Psoas muscle (tissue), 8 donors: ENCODE measurements around the gene CEP72. TPM values are rescaled to one million over a fixed set of nuclear protein-coding genes. Genes with fewer than 3 reads are reported as not detected.

Experiments used
- ATAC-seq, 4 donors: fragments of 200-7000 bp; cut with Tn5 transposase; one replicate each; pipeline ENCODE4 v1.9.1; 2020; ENCODE audit warnings: moderate library complexity in 3 of 4, mild to moderate bottlenecking in 2 of 4
- DNase-seq, 2 donors: peaks; one replicate each; pipeline ENCODE4 v3.0.0-alpha.2; 2020
- H3K27ac ChIP-seq: fragments of 200-600 bp; one replicate; pipeline ENCODE4 v1.8.0; 2022
- H3K27me3 ChIP-seq, 3 donors: fragments of 200-600 bp in 1 of 3; one replicate each; pipeline versions ENCODE4 v1.6.1 to v1.8.0; 2013 to 2022; ENCODE audit warnings: low read length in 2 of 3, mild to moderate bottlenecking in 2 of 3, moderate library complexity in 1 of 3; ENCODE audit not compliant: insufficient read depth in 3 of 3
- H3K36me3 ChIP-seq, 2 donors: fragments of 200-600 bp in 1 of 2; one replicate each; pipeline versions ENCODE4 v1.6.1 to v1.8.0; 2013 to 2022; ENCODE audit warnings: low read depth in 1 of 2, mild to moderate bottlenecking in 1 of 2, moderate library complexity in 1 of 2; ENCODE audit not compliant: insufficient read depth in 1 of 2
- H3K4me1 ChIP-seq: fragments of 200-600 bp; one replicate; pipeline ENCODE4 v1.8.0; 2022
- H3K4me3 ChIP-seq: fragments of 200-600 bp; one replicate; pipeline ENCODE4 v1.8.0; 2022; ENCODE audit warnings: mild to moderate bottlenecking
- H3K9me3 ChIP-seq: fragments of 200-600 bp; one replicate; pipeline ENCODE4 v1.8.0; 2022
- CTCF ChIP-seq: fragments of 200-600 bp; IDR thresholded peaks from one replicate; pipeline ENCODE4 v1.8.0; 2022; ENCODE audit warnings: antibody characterized with exemption
- WGBS, 3 donors: extraction: QIAGEN DNeasy Blood & Tissue Kit; methylation state at CpG; one replicate each; pipeline versions ENCODE4 v1.1.6 to v1.1.7; 2013; 5-methylcytosine and 5-hydroxymethylcytosine counted together
- intact Hi-C, 2 donors: fragments of 100-400 bp; cut with DNase I; formaldehyde crosslinking; loops; one replicate each; pipeline versions ENCODE4 v1.11.0 to v1.14.2; 2022
- polyA plus RNA-seq, 3 donors: library from polyadenylated mRNA; stranded (reverse); fragments of 200-250 nt; gene quantifications; one replicate each; pipeline ENCODE4 v1.2.3, GENCODE V29; 2013
- total RNA-seq, 4 donors: library from RNA; stranded (reverse); fragmentation: NEBNext Ultra II Directional in 2 of 4; extraction: Animal tissue kit (Norgen Biotek cat#: 25700) in 2 of 4; gene quantifications; one replicate each; pipeline versions ENCODE4 v1.2.1 to v1.2.4, GENCODE V29; 2021 to 2023
- donor health status: healthy with polysubstance abuse.
- donor health status: DM: no; HTN: no; CAD: no; lungs with moderate emphysema.
- donor health status: Bipolar disorder and iron deficiency.
- donor health status: healthy.
- donor health status: DM: yes; HTN: yes; CAD: no.
- donor health status: DM: no; HTN: no; CAD: no.
- donor health status: DM: no; HTN: no; CAD: no.
- donor health status: DM: yes; HTN: yes; CAD: no.

The CEP72 gene
- total and polyA plus RNA-seq, 7 donors = 0.43 to 2.4 (median 0.71) TPM

- H3K9me3 ChIP-seq = no peaks in the 10 kb centered on the region
- no peak for ATAC-seq
- 73 to 84% (median 78%) methylated on average over 6 of the region's 6 CpGs for WGBS, 3 donors
- peaks cover 0 to 19% (median 4%) of the 10 kb centered on the region in 3 donors for H3K27me3 ChIP-seq
- H3K4me1 ChIP-seq = no peaks in the 10 kb centered on the region
- no peaks in the 10 kb centered on the region for H3K36me3 ChIP-seq
- H3K27ac ChIP-seq = no peak overlapping the region
- intact Hi-C loops = no loop called here
- no peak for DNase-seq
- no peak for TF ChIP-seq CTCF
- no peak overlapping the region for H3K4me3 ChIP-seq
Measured at GRCh38 chr5:587403-587802, 24.7 kb upstream of the CEP72 start.

- Histone ChIP-seq H3K27ac (no peak overlapping the region), H3K27me3 (peaks cover 0 to 13% (median 0%) of the 10 kb centered on the region in 3 donors), H3K4me1 (no peaks in the 10 kb centered on the region), H3K4me3 (no peak overlapping the region), H3K9me3 (no peaks in the 10 kb centered on the region), H3K36me3 (no peaks in the 10 kb centered on the region)
- intact Hi-C loops = no loop called here
- DNase-seq (no peak), ATAC-seq (no peak)
- WGBS, 3 donors = 58 to 74% (median 58%) methylated on average over 11 of the region's 11 CpGs
- TF ChIP-seq CTCF = no peak
Measured at GRCh38 chr5:588406-588995, 23.6 kb upstream of the CEP72 start.

GRCh38 chr5:589173-589572, 23.0 kb upstream of the CEP72 start:
- no peaks in the 10 kb centered on the region for H3K36me3 ChIP-seq
- no peak overlapping the region for H3K4me3 ChIP-seq
- no peaks in the 10 kb centered on the region for H3K4me1 ChIP-seq
- no peaks in the 10 kb centered on the region for H3K9me3 ChIP-seq
- ATAC-seq (no peak), DNase-seq (no peak)
- H3K27me3 ChIP-seq = peaks cover 0 to 20% (median 0%) of the 10 kb centered on the region in 3 donors
- intact Hi-C loops = no loop called here
- no peak for TF ChIP-seq CTCF
- WGBS, 3 donors = 63 to 89% (median 73%) methylated on average over 1 of the region's 1 CpG
- no peak overlapping the region for H3K27ac ChIP-seq

- ATAC-seq = no peak
- H3K4me1 ChIP-seq = no peaks in the 10 kb centered on the region
- no peak overlapping the region for H3K27ac ChIP-seq
- H3K9me3 ChIP-seq = no peaks in the 10 kb centered on the region
- no peaks in the 10 kb centered on the region for H3K36me3 ChIP-seq
- WGBS, 3 donors = 27 to 55% (median 44%) methylated on average over 1 of the region's 1 CpG
- peaks cover 0 to 24% (median 0%) of the 10 kb centered on the region in 3 donors for H3K27me3 ChIP-seq
- DNase-seq = no peak
- intact Hi-C loops = no loop called here
- no peak for TF ChIP-seq CTCF
- H3K4me3 ChIP-seq = no peak overlapping the region
Measured at GRCh38 chr5:589588-589987, 22.6 kb upstream of the CEP72 start.

GRCh38 chr5:590346-590745, 21.8 kb upstream of the CEP72 start:
- intact Hi-C loops = no loop called here
- Histone ChIP-seq H3K27ac (no peak overlapping the region), H3K9me3 (no peaks in the 10 kb centered on the region), H3K4me1 (no peaks in the 10 kb centered on the region), H3K36me3 (no peaks in the 10 kb centered on the region), H3K27me3 (peaks cover 0 to 29% (median 0%) of the 10 kb centered on the region in 3 donors), H3K4me3 (no peak overlapping the region)
- DNase-seq (no peak), ATAC-seq (no peak)
- no peak for TF ChIP-seq CTCF
